ENCODE measurements around the gene DPF3. TPM values are rescaled to one million over a fixed set of nuclear protein-coding genes. Genes with fewer than 3 reads are reported as not detected.

DPF3 gene
- total RNA-seq, 4 donors from 2014 or later = 0.19 to 3.8 (median 0.58) TPM

GRCh38 chr14:72625689-72626088, 268.2 kb downstream of the DPF3 start:
- DNase-seq (ENCODE audit: low spot score) = no peak
- no peak for TF ChIP-seq CTCF (IDR thresholded peaks at IDR 0.05)
- no peak for ATAC-seq (ENCODE audit: low FRiP score)

GRCh38 chr14:72621387-72622065, 272.4 kb downstream of the DPF3 start:
- no peak for TF ChIP-seq CTCF (IDR thresholded peaks at IDR 0.05)
- no peak for DNase-seq (ENCODE audit: low spot score)
- no peak for ATAC-seq (ENCODE audit: low FRiP score)

- TF ChIP-seq CTCF (IDR thresholded peaks at IDR 0.05) = no peak
- DNase-seq (ENCODE audit: low spot score) = no peak
- no peak for ATAC-seq (ENCODE audit: low FRiP score)
Observed at GRCh38 chr14:72619881-72620280, 274.0 kb downstream of the DPF3 start.

- ATAC-seq (ENCODE audit: low FRiP score) (no peak), DNase-seq (ENCODE audit: low spot score) (no peak)
- no peak for TF ChIP-seq CTCF (IDR thresholded peaks at IDR 0.05)
Observed at GRCh38 chr14:72619111-72619571, 274.8 kb downstream of the DPF3 start.

GRCh38 chr14:72618424-72618823, 275.5 kb downstream of the DPF3 start:
- no peak for TF ChIP-seq CTCF (IDR thresholded peaks at IDR 0.05)
- ATAC-seq (ENCODE audit: low FRiP score) = no peak
- no peak for DNase-seq (ENCODE audit: low spot score)

- no peak for DNase-seq (ENCODE audit: low spot score)
- no peak for TF ChIP-seq CTCF (IDR thresholded peaks at IDR 0.05)
- ATAC-seq (ENCODE audit: low FRiP score) = no peak
Observed at GRCh38 chr14:72617391-72618031, 276.4 kb downstream of the DPF3 start.

GRCh38 chr14:72616811-72617210, 277.1 kb downstream of the DPF3 start:
- no peak for TF ChIP-seq CTCF (IDR thresholded peaks at IDR 0.05)
- no peak for ATAC-seq (ENCODE audit: low FRiP score)
- no peak for DNase-seq (ENCODE audit: low spot score)
